C4-2B (cell line): ENCODE results near the gene SLC30A10.
"Not testable (repeated sequence)": the region's sequence is repeated elsewhere in the genome, so short reads cannot be mapped to it uniquely, and the experiment has no call there.

Experiments used
- H3K27ac ChIP-seq: fragments of 450-650 bp; 2 replicates; pipeline ENCODE4 v1.5.1; 2017
- ZFX ChIP-seq: fragments of 450-650 bp; IDR thresholded peaks from 2 replicates; pipeline ENCODE4 v1.6.1; 2017
- TF ChIP-seq, protein P1 (sequence below): fragments of 450-650 bp; conservative IDR thresholded peaks from 2 replicates; pipeline ENCODE4 v1.5.1; 2017; ENCODE audit warnings: mild to moderate bottlenecking

The SLC30A10 gene

DNA sequence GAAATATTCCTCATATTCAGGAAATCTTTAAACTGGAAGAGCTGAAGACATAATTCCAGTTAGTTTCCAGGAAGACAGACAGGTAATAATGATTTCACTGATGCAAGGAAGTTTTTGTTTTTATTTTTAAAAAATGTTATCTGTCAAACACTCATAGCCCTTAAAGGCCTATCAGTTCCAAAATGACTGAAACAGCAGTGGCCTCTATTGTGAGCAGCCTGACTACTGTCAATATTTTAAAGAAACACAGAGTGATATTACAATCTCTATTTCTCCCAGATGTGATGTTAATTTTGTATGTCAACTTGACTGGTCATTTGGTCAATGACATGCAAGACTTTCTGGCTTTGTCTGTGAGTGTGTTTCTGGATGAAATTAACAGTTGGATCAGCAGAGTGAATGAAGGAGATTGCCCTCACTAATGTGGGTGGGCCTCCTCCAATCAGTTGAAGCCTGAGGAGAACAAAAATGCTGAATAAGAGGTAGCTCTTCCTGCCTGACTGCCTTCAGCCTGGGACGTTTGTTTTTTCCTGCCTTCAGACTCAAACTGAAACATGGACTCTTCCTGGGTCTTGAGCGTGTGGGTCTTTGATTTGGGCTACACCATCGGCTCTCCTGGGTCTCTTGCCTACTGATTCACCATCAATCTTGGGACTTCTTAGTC is 31.3 kb upstream of the SLC30A10 start:
- H3K27ac ChIP-seq, result peak overlapping the region; percentile 47; the same call in 1 of the 2 replicates
- TF ChIP-seq ZFX, result no peak
- TF ChIP-seq, protein P1, sequence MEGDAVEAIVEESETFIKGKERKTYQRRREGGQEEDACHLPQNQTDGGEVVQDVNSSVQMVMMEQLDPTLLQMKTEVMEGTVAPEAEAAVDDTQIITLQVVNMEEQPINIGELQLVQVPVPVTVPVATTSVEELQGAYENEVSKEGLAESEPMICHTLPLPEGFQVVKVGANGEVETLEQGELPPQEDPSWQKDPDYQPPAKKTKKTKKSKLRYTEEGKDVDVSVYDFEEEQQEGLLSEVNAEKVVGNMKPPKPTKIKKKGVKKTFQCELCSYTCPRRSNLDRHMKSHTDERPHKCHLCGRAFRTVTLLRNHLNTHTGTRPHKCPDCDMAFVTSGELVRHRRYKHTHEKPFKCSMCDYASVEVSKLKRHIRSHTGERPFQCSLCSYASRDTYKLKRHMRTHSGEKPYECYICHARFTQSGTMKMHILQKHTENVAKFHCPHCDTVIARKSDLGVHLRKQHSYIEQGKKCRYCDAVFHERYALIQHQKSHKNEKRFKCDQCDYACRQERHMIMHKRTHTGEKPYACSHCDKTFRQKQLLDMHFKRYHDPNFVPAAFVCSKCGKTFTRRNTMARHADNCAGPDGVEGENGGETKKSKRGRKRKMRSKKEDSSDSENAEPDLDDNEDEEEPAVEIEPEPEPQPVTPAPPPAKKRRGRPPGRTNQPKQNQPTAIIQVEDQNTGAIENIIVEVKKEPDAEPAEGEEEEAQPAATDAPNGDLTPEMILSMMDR, result no peak

DNA sequence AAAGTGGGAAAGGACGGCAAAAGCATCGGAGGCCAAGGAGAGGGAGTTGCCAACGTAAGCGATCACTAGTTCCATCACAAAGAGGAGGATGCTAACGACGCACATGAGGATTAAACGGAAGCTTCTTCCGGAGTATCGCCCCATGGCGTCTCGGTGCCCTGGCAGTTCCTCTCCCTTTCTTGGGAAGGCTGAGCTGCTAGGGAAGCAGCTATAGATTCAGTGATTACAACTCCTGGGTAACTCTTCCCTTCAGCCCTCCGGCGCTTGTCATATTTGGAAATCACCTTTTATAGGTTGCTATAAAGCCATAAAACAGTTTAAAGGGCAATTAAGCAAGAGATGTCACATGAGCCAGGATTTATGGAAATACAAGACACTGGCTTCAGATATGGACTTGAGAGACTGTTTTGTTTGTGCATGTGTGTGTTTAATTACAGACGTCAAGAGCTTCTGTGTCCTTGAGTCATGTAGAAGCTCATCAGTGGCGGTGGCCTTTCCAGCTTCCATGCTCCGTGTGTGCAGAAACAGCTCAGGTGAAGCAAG is 30.6 kb upstream of the SLC30A10 start:
- H3K27ac ChIP-seq, result peak overlapping the region; percentile 47
- TF ChIP-seq, protein P1, result no peak; the same call in 1 of the 2 replicates
- no peak for TF ChIP-seq ZFX

DNA sequence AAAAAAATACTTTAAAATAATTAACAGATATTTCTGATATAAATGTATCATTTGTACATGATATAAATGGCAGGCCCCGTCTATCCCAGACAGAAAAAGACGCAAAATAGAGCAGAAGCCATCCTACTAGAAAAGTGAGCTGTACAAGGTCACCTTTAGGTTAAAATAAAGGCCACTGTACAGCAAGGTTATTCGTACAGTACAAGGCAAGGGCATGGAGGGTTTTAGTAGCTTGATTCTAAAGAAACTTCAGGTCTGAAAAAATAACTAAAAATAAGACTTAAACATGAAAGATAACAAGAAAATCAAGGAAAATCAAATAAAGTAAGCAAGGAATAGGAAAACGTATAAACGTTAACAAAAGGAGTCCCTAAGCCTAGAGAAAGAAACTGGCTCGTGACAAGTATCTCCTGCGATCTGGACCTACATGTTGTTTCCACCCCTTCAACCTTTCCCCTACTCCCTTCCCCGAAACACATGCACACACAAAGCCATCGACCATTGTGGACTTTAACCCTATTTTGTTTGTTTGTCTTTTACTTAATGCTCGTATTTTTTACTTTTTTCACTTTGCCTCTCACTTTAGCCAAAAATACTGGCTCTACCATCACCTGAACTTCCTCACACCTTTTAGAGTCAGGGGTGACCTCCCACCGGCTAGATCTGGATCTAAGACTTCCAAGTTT is 26.5 kb upstream of the SLC30A10 start:
- TF ChIP-seq, protein P1, result no peak
- TF ChIP-seq ZFX, result no peak
- H3K27ac ChIP-seq, result no peak overlapping the region

DNA sequence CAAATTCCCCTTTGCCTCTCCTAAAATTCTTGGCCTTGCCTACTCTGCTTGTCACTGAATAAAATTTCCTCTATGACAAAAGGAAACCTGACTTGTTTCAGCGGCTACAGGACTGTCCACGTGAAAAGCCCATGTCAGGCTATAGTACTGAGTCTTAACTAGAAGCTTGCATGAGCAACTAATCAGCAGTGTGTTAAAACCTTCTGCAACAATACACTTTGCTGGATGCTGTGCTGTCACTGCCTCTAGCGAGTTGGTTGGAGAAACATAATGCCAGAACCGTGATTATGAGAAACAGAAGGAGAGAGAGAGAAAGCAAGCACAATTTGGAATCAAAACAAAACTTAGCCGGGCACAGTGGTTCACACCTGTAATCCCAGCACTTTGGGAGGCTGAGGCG is 25.7 kb upstream of the SLC30A10 start:
- TF ChIP-seq ZFX, result no peak
- TF ChIP-seq, protein P1, result no peak
- H3K27ac ChIP-seq, result no peak overlapping the region

DNA sequence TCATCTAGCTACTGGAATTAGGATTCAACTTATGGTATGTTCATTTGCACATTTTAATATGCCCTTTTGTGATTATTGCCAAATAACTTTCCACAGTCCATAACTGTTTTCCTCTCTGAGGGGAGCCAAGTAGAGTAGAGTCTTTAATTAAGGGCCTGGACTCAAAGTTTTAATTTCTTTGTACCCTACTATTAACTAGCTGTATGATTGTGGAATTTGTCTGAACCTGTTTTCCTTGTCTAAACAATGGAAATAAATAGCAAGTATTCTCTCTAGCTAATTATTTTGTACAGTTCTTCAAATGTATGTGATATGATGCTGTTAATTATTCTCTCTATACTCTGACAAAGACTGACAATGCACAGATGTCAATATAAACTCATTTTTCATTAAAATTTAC is 24.0 kb upstream of the SLC30A10 start:
- no peak overlapping the region for H3K27ac ChIP-seq
- TF ChIP-seq ZFX, result no peak
- TF ChIP-seq, protein P1, result no peak

DNA sequence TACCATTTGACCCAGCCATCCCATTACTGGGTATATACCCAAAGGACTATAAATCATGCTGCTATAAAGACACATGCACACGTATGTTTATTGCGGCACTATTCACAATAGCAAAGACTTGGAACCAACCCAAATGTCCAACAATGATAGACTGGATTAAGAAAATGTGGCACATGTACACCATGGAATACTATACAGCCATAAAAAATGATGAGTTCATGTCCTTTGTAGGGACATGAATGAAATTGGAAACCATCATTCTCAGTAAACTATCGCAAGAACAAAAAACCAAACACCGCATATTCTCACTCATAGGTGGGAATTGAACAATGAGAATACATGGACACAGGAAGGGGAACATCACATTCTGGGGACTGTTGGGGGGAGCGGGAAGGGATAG is 20.9 kb upstream of the SLC30A10 start:
- not testable (repeated sequence) for H3K27ac ChIP-seq

DNA sequence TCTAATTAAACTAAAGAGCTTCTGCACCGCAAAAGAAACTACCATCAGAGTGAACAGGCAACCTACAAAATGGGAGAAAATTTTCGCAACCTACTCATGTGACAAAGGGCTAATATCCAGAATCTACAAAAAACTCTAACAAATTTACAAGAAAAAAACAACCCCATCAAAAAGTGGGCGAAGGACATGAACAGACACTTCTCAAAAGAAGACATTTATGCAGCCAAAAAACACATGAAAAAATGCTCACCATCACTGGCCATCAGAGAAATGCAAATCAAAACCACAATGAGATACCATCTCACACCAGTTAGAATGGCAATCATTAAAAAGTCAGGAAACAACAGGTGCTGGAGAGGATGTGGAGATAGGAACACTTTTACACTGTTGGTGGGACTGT is 20.4 kb upstream of the SLC30A10 start:
- H3K27ac ChIP-seq, result not testable (repeated sequence)

DNA sequence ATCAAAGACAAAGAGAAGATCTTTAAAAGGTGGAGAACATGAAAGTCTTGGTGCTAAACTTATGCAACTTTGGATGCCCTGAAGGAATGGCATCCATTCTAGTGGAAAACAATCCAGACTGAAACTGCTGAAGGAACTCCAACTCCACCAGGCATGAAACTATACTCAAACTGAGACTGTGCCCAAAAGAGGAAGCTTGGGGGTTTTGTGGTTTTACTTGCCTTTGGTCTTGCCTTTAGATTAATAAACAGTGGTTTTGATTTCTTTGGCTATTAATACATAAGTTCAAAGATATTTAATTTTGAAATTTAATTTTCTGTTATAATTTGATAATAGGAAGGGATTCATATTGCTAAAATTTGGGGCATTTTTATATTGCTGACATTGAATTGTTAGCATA is 17.4 kb upstream of the SLC30A10 start:
- H3K27ac ChIP-seq, result no peak overlapping the region
- TF ChIP-seq, protein P1, result no peak
- TF ChIP-seq ZFX, result no peak
